ENCODE measurements around the gene ZBTB1.
A peak's percentile ranks its signal among the peaks of the same experiment; 100 is the strongest.
"Not testable (repeated sequence)": the region's sequence is repeated elsewhere in the genome, so short reads cannot be mapped to it uniquely, and the experiment has no call there.

The ZBTB1 gene

DNA sequence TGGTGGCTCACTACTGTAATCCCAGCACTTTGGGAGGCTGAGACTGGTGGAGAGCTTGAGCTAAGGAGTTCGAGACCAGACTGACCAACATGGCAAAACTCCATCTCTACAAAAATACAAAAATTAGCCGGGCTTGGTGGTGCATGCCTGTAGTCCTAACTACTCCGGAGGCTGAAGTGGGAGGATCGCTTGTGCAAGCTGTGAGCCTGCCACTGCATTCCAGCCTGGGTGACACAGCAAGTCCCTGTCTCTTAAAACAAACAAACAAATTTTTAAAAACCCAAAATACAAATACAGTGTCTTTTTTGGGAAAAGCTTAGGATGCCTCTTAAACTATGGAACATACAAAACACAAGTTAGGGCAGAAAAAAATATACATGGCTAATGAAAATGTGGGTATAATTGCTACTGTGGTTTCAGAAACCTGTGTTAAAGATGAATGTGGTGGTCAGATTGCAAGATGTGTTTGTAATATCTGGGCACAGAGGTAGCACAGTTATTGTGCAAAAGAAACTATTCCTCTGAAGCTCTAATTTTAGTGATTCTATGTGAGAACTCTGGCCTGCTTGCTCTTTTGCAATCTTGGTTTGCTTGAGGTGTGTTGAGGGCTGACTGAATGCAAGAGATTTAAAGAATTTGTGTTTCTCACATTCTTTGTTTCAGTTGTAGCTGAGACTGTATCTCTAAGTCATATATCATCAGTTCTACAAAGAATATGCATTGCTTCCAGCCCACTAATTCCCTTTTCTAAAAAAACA is 32.1 kb downstream of the ZBTB1 start:
- peak in 1 of 5 experiments; percentile 18 for DNase-seq

DNA sequence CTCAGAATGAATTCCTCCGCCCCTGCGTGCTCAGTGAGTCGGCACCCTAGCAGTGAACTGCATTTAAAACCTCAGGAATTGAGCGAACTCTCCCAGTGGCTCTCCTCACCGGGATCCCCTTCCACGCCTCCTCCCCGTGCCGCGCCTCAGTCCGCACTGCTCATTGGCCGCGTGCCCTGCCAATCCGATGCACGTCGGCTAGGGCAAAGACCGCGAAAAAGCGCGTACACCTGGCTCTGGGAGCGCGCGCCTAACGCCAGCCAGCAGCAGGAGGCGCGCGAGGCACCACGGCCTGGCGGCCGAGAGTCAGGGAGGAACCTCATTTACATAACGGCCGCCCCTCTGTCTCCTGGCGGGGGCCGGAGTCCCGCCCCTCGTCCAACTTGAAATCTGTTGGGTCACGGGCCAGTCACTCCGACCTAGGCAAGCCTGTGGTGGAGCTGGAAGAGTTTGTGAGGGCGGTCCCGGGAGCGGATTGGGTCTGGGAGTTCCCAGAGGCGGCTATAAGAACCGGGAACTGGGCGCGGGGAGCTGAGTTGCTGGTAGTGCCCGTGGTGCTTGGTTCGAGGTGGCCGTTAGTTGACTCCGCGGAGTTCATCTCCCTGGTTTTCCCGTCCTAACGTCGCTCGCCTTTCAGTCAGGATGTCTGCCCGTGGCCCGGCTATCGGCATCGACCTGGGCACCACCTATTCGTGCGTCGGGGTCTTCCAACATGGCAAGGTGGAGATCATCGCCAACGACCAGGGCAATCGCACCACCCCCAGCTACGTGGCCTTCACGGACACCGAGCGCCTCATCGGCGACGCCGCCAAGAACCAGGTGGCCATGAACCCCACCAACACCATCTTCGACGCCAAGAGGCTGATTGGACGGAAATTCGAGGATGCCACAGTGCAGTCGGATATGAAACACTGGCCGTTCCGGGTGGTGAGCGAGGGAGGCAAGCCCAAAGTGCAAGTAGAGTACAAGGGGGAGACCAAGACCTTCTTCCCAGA is 35.9 kb downstream of the ZBTB1 start, which contains the start of gene HSPA2:
Gene HSPA2, plus strand, starts transcription at position 534 of the 995 bp plus-strand sequence. Its CDS starts 109 bp downstream, at position 643.
- DNase-seq = peak; percentile 84 to 99 (median 91)

DNA sequence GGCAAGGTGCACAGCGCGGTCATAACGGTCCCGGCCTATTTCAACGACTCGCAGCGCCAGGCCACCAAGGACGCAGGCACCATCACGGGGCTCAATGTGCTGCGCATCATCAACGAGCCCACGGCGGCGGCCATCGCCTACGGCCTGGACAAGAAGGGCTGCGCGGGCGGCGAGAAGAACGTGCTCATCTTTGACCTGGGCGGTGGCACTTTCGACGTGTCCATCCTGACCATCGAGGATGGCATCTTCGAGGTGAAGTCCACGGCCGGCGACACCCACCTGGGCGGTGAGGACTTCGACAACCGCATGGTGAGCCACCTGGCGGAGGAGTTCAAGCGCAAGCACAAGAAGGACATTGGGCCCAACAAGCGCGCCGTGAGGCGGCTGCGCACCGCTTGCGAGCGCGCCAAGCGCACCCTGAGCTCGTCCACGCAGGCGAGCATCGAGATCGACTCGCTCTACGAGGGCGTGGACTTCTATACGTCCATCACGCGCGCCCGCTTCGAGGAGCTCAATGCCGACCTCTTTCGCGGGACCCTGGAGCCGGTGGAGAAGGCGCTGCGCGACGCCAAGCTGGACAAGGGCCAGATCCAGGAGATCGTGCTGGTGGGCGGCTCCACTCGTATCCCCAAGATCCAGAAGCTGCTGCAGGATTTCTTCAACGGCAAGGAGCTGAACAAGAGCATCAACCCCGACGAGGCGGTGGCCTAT is 36.8 kb downstream of the ZBTB1 start:
- DNase-seq = peak in 2 of 5 experiments; percentile 9 to 36

DNA sequence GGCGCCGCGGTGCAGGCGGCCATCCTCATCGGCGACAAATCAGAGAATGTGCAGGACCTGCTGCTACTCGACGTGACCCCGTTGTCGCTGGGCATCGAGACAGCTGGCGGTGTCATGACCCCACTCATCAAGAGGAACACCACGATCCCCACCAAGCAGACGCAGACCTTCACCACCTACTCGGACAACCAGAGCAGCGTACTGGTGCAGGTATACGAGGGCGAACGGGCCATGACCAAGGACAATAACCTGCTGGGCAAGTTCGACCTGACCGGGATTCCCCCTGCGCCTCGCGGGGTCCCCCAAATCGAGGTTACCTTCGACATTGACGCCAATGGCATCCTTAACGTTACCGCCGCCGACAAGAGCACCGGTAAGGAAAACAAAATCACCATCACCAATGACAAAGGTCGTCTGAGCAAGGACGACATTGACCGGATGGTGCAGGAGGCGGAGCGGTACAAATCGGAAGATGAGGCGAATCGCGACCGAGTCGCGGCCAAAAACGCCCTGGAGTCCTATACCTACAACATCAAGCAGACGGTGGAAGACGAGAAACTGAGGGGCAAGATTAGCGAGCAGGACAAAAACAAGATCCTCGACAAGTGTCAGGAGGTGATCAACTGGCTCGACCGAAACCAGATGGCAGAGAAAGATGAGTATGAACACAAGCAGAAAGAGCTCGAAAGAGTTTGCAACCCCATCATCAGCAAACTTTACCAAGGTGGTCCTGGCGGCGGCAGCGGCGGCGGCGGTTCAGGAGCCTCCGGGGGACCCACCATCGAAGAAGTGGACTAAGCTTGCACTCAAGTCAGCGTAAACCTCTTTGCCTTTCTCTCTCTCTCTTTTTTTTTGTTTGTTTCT is 37.6 kb downstream of the ZBTB1 start:
- DNase-seq = peak in 1 of 5 experiments; percentile 17

DNA sequence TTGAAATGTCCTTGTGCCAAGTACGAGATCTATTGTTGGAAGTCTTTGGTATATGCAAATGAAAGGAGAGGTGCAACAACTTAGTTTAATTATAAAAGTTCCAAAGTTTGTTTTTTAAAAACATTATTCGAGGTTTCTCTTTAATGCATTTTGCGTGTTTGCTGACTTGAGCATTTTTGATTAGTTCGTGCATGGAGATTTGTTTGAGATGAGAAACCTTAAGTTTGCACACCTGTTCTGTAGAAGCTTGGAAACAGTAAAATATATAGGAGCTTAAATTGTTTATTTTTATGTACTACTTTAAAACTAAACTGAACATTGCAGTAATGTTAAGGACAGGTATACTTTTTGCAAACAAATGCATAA is 38.2 kb downstream of the ZBTB1 start:
- DNase-seq = no peak

DNA sequence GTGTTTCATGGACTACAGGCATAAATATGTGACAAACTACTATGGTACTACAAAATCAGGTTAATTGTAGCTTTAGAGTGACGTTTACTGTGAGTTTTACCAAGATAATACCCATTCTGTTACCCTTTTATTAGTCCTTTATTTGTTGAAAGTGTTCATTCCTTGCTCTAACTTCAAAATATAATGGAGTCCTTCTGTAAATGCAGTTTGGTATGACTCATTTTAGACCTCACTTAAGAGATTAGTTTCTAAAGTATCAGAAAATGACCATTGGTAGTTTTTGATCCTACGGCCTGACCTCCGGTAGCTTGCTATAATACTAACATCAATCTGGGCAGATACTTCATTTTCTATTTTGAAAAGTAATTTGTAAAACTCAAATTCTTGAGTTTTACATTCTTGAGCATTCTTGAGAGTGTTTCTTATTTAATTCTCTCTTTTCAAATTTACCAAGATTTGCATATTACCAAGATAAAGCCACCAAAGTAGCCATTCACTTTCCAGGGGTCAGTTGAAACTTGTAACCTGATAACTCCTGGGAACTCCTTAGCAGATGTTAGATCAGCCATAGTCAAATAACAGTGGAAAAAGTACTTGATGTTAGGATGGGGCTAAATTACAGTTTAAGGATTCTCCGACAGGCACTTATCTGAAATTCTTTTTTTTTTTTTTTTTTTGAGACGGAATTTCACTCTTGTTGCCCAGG is 40.2 kb downstream of the ZBTB1 start:
- DNase-seq = no peak

DNA sequence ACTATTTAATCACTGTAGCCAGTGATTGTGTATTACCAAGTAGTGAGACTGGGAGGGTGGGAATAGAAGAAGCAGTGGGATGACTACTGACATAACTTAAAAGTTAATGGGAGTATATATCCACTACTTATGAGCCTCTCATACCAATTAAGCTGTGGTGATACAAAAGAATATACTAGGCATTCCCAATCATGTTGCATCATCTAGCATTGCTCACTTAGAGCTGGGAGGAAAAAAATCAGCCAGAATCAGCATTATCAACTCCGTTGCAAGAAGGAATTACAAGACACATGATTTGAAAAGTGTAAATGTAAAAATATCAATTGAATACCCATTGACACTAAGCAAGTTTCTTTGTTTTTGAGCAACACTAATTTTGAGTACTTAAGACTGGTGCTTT is 44.4 kb downstream of the ZBTB1 start:
- DNase-seq = no peak

DNA sequence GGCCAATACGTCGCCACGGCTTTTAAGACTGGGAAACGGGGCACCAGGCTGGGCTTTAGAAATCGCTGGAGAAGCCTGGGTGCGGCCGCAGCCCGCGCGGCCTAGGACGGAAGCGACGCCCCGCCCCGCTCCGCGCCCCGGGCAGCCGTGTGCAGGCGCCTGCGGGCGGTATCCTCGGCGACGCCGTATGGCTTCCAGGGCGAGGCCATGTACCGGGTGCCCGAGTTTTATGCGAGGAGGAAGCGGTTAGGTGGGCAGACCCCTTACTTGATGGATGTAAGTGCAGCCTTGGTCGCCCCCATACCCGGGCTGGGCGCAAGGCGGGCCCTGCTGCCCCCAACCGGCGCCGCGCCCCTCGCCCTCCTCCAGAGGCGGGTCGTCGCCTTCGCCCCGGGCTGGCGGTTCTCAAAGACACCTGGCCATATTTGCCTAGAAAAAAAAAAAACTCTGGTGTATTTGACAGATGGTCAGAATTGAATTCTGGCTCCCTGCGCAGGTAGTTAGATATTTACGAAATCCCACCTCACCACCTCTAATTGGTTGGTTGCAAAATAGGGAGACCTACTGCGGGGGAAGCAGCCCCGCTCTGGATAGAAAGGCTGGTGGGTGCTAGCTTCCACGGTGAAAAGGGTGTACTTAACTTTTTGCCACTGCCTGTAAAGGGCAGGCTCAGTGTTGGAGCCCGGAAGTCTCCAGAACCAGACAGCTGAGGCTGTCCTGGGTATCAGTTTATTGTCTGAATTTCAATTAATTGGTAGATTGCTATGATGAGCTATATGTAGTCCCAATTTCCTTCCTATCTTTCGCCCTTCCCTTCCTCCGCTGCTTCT is 45.4 kb downstream of the ZBTB1 start, which contains the start of gene PPP1R36:
Gene PPP1R36, plus strand, starts transcription at position 171 of the 830 bp plus-strand sequence. Its CDS starts 37 bp downstream, at position 208.
- peak in 2 of 5 experiments; percentile 21 to 65 for DNase-seq

DNA sequence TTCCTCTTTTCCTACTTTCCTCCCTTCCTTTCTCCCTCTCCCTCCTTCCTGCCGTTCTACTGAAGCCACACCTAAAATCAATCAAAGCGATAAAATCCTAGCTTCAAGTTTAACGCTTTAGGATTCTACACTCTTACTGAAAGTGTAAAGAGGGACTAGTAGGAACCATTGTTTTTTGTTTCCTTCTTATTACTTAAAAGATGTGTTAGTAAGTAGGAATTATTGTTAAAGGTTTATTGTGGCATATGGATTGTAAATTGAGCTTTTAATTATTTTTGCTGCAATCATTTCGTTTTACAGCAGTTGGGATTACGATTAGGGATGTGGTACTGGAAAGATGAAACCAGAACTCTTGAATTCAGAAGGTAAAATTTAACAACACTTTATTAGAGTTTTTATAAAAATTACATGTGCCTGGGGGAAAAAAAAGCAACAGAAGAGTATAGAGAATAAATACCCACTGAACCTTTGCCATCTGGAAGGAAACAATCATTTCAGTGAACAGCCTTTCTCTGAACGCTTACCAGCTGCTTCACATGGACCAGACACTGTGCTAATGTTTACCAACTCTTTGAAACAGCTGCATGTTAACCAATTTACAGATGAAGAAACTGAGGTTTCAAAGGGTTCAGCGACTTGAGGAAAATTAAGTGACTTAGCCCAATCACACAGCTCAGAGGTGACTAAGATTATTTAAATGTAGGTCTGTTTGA is 46.2 kb downstream of the ZBTB1 start:
- DNase-seq = no peak

DNA sequence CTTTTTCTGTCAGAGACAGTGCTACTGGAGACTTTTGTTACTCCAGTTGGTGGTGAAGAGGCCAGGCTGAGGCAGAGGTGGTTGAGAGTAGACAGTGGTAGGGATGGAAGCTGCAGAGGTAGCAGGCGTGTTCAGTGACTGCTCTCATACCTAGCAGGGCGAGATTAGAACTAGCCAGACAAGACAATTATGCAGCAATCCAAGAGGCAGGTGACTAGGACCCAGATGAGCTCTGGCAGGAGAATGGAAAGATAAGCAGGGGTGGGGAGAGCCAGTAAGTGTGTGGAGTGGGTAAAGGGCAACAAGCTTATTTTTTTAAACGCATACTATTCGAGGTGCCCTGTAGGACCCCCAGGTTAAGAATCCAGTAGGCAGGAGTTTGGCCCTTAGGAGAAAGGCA is 50.0 kb downstream of the ZBTB1 start:
- DNase-seq = no peak

DNA sequence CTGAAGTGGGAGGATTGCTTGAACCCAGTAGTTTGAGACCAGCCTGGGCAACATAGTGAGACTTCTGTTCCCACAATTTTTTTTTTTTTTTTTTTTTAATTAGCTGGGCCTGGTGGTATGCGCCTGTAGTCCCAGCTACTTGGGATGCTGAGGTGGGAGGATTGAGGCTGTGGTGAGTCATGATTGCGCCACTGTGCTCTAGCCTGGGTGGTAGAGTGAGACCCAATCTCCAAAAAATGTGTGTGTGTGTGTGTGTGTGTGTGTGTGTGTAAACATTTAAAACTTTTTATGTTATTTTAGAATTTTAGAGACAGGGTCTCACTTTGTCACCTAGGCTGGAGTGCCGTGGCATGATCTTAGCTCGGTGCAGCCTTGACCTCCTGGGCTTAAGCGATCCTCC is 52.0 kb downstream of the ZBTB1 start:
- DNase-seq = no peak

DNA sequence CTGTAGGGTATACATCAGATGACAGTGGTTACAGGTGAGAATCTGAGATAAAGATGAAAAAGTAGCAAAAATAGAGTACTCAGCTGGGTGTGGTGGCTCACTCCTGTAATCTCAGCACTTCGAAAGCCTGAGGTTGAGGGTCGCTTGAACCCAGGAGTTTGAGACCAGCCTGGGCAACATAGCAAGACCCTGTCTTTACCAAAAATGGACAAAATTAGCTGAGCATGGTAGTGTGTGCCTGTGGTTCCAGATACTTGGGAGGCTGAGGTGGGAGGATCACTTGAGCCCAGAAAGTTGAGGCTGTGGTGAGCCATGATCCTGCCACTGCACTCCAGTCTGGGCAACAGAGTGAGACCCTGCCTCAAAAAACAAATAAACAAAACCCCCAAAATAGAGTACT is 53.6 kb downstream of the ZBTB1 start:
- DNase-seq = not testable (repeated sequence)

DNA sequence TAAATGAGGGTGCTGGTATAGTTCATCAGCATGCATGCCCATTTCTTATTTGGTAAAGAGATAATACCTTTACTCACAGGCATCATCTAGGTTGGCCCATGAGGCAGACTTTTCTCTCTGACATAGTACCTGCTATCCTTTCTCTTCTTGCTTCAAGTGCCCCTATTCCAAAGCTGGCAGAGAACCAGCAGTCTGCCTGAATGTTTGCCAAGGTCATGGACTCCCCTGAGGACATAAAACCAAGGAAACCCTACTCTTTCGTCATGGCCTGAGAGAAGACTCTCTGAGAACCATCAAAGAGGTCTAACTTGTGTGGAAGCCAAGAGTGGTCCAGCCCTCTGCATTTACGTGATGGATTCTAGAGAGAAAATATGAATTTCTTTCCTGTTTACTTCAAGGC is 57.1 kb downstream of the ZBTB1 start:
- no peak for DNase-seq

DNA sequence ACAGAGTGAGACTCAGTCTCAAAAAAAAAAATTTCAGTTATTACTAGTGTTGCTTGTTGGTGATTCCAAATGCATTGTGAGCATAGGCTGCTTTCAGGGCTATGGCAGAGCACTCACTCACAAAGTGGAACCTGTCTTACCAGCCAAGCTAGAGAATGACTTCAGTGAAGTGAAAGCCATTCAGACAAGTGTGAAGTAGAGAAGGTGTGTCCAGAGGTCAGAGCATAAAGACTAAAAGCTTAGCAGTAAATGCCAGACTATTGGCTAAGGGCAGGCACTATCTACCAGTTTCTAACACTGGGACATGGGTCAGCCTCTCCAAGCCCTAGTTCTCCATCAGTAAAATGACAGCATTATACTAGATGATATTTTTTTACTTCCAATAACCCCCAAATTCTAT is 57.9 kb downstream of the ZBTB1 start:
- no peak for DNase-seq

DNA sequence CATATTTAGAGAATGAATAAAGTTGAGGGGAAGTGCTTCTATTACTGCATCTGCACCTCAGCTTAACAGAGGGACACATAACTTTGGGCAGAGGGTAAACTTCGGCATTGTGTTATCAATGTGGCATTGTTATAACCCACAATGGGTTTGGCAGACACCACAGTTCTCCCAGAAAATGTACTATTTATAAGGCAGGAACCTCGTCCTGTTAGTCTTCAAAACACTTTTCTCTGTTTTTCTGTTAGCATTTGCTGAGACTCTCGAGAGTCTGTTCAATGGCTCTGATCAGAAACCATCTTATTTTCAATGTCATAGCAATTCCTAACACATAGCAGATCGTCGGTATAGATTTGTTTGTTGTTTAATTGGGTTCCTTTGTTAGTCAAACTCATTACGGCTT is 59.1 kb downstream of the ZBTB1 start:
- DNase-seq = no peak

DNA sequence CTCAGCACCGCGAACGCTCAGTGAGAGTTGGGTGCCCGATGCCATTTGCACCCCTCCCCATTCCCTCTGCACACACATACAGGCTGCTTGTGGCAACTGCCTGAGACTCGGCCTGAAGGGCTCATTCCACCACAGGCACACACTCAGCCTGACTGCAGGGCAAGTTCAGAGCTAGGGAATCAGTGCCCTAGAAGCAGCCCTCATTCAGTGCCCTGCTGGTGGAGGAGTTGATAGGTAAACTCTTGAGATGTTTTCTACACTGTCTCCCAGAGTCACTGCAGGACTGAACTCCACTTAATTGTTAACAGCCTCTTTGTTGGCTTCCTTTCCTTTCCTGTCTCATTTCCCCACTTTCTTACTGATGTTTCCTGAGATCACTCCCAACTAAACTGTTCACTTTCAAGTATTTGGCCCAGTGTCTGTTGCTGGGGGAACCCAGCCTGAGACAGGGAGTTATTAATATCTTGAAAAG is 62.1 kb downstream of the ZBTB1 start:
- no peak for DNase-seq

DNA sequence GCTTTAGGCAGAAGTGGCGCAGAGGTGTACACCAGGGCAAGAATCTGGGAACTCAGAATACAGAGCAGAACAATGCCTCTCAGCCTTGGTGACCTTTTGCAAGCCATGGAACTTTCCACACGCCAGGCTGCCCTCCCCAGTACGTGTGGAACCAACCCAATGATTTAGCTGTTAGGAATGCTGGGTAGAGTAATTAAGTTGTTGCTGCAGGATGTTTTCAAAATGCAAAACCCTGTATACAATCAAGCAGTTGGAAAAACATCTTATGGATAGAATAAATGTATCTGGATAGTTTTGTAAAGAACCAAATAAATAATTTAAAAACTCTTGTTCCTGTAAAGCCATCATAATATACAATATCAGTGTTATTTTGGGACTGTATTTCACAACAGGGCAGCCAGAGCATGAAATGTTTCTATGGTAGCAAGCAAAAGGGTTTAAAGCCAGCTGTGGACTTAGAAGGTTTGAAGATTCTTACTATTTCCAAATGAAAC is 64.6 kb downstream of the ZBTB1 start:
- DNase-seq = no peak

DNA sequence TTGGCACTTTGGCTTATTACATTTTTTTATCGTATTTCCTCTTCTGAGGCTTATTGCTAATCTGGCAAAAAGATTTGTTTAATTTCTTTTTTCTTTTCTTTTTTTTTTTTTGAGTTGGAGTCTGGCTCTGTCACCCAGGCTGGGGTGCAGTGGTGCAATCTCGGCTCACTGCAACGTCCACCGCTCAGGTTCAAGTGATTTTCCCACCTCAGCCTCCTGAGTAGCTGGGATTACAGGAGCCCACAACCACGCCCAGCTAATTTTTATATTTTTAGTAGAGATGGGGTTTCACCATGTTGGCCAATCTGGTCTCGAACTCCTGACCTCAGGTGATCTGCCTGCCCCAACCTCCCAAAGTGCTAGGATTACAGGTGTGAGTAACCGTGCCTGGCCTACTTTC is 65.1 kb downstream of the ZBTB1 start:
- DNase-seq = not testable (repeated sequence)

Measured in T-helper 2 cell (primary cell).